Muscle layer of duodenum (tissue), 2 donors: ENCODE data around the gene FAM24B.

Experiments
- H3K27ac ChIP-seq: one replicate; pipeline ENCODE4 v1.7.0; 2013; ENCODE audit warnings: mild to moderate bottlenecking, low read length
- H3K27me3 ChIP-seq: one replicate; pipeline ENCODE4 v1.7.0; 2013; ENCODE audit warnings: low read depth, mild to moderate bottlenecking, control low read depth, low read length
- H3K36me3 ChIP-seq, 2 donors: one replicate each; pipeline ENCODE4 v1.7.0; 2013; ENCODE audit warnings: low read length in 2 of 2, control low read depth in 1 of 2, mild to moderate bottlenecking in 1 of 2; ENCODE audit not compliant: insufficient read depth in 2 of 2, control insufficient read depth in 1 of 2
- H3K4me1 ChIP-seq, 2 donors: one replicate each; pipeline ENCODE4 v1.7.0; 2013; ENCODE audit warnings: low read length in 2 of 2, mild to moderate bottlenecking in 2 of 2, control low read depth in 1 of 2, moderate library complexity in 1 of 2; ENCODE audit not compliant: insufficient read depth in 2 of 2, control insufficient read depth in 1 of 2
- H3K4me3 ChIP-seq, 2 donors: one replicate each; pipeline ENCODE4 v1.7.0; 2013; ENCODE audit warnings: low read length in 2 of 2, low read depth in 1 of 2, mild to moderate bottlenecking in 1 of 2
- H3K9me3 ChIP-seq, 2 donors: one replicate each; pipeline ENCODE4 v1.7.0; 2013; ENCODE audit warnings: low read length in 2 of 2, control low read depth in 1 of 2, mild to moderate bottlenecking in 1 of 2; ENCODE audit not compliant: control insufficient read depth in 1 of 2
- donor health status: healthy.

Gene FAM24B

GRCh38 chr10:122815458-122815857 is 63.9 kb downstream of the FAM24B start:
- no peaks in the 10 kb centered on the region for H3K4me1 ChIP-seq
- H3K4me3 ChIP-seq, result no peak overlapping the region

GRCh38 chr10:122814493-122814892 is 64.9 kb downstream of the FAM24B start:
- peaks cover 13% of the 10 kb centered on the region for H3K27me3 ChIP-seq
- no peaks in the 10 kb centered on the region for H3K36me3 ChIP-seq
- no peaks in the 10 kb centered on the region for H3K9me3 ChIP-seq
- no peak overlapping the region for H3K27ac ChIP-seq
- H3K4me3 ChIP-seq, result no peak overlapping the region
- no peaks in the 10 kb centered on the region for H3K4me1 ChIP-seq

More at GRCh38 chr10:122815458-122815857, 63.9 kb downstream of the FAM24B start:
- Histone ChIP-seq H3K27ac (no peak overlapping the region), H3K36me3 (no peaks in the 10 kb centered on the region), H3K27me3 (peaks cover 13% of the 10 kb centered on the region), H3K9me3 (no peaks in the 10 kb centered on the region)

- Histone ChIP-seq H3K4me1 (no peaks in the 10 kb centered on the region), H3K9me3 (no peaks in the 10 kb centered on the region), H3K27ac (no peak overlapping the region), H3K27me3 (peaks cover 2% of the 10 kb centered on the region), H3K36me3 (no peaks in the 10 kb centered on the region), H3K4me3 (no peak overlapping the region)
These were observed 66.6 kb downstream of the FAM24B start for GRCh38 chr10:122812751-122813150.

- no peaks in the 10 kb centered on the region for H3K27me3 ChIP-seq
- no peak overlapping the region for H3K4me3 ChIP-seq
- H3K9me3 ChIP-seq, result no peaks in the 10 kb centered on the region
- no peaks in the 10 kb centered on the region for H3K36me3 ChIP-seq
- no peak overlapping the region for H3K27ac ChIP-seq
- H3K4me1 ChIP-seq, result no peaks in the 10 kb centered on the region
These were observed 77.1 kb downstream of the FAM24B start for GRCh38 chr10:122802282-122802681.
